Measurements from ENCODE around the gene DGUOK. TPM values are rescaled to one million over a fixed set of nuclear protein-coding genes. Genes with fewer than 3 reads are reported as not detected.

Gene DGUOK
- total RNA-seq, 2 donors from 2014 or later: 55.0 to 56.3 TPM

- H3K27ac ChIP-seq: no peak overlapping the region
- no peak for TF ChIP-seq CTCF (IDR thresholded peaks at IDR 0.05)
- no peak for DNase-seq
- no peak overlapping the region for H3K9ac ChIP-seq (ENCODE audit: low read depth in 2 of 2, low read length in 2 of 2)
- no peaks in the 10 kb centered on the region for H3K9me3 ChIP-seq
- H3K4me3 ChIP-seq: no peak overlapping the region
- intact Hi-C loops (cut with DNase I): no loop called here
- H3K27me3 ChIP-seq: no peaks in the 10 kb centered on the region
- no peaks in the 10 kb centered on the region for H3K36me3 ChIP-seq
- H3K4me1 ChIP-seq: peaks cover 14% of the 10 kb centered on the region
Observed at GRCh38 chr2:73968357-73968937, 41.8 kb downstream of the DGUOK start.

- no peaks in the 10 kb centered on the region for H3K36me3 ChIP-seq
- no peaks in the 10 kb centered on the region for H3K9me3 ChIP-seq
- H3K9ac ChIP-seq (ENCODE audit: low read depth in 2 of 2, low read length in 2 of 2): no peak overlapping the region
- no peak for TF ChIP-seq CTCF (IDR thresholded peaks at IDR 0.05)
- H3K4me3 ChIP-seq: no peak overlapping the region
- peaks cover 14% of the 10 kb centered on the region for H3K4me1 ChIP-seq
- H3K27me3 ChIP-seq: no peaks in the 10 kb centered on the region
- no peak for DNase-seq
- no peak overlapping the region for H3K27ac ChIP-seq
- intact Hi-C loops (cut with DNase I): no loop called here
Observed at GRCh38 chr2:73969356-73969755, 42.7 kb downstream of the DGUOK start.

- TF ChIP-seq CTCF (IDR thresholded peaks at IDR 0.05): no peak
- H3K27ac ChIP-seq: no peak overlapping the region
- no peaks in the 10 kb centered on the region for H3K27me3 ChIP-seq
- no peaks in the 10 kb centered on the region for H3K9me3 ChIP-seq
- H3K4me1 ChIP-seq: peaks cover 14% of the 10 kb centered on the region
- no peak overlapping the region for H3K4me3 ChIP-seq
- intact Hi-C loops (cut with DNase I): no loop called here
- H3K36me3 ChIP-seq: no peaks in the 10 kb centered on the region
- H3K9ac ChIP-seq (ENCODE audit: low read depth in 2 of 2, low read length in 2 of 2): no peak overlapping the region
- no peak for DNase-seq
Observed at GRCh38 chr2:73970141-73970803, 43.6 kb downstream of the DGUOK start.

- Histone ChIP-seq H3K9ac (ENCODE audit: low read depth in 2 of 2, low read length in 2 of 2) (peak overlapping the region in 1 of 2 donors; percentile 28), H3K4me3 (no peak overlapping the region), H3K9me3 (no peaks in the 10 kb centered on the region), H3K27me3 (no peaks in the 10 kb centered on the region), H3K36me3 (no peaks in the 10 kb centered on the region), H3K4me1 (peaks cover 14% of the 10 kb centered on the region), H3K27ac (no peak overlapping the region)
- intact Hi-C loops (cut with DNase I): no loop called here
- DNase-seq: peak; percentile 78
- TF ChIP-seq CTCF (IDR thresholded peaks at IDR 0.05): no peak
Observed at GRCh38 chr2:73970850-73971471, 44.3 kb downstream of the DGUOK start.

- no peaks in the 10 kb centered on the region for H3K36me3 ChIP-seq
Observed at GRCh38 chr2:73971722-73972121, 45.0 kb downstream of the DGUOK start.

More at GRCh38 chr2:73971722-73972121, 45.0 kb downstream of the DGUOK start:
- H3K27ac ChIP-seq: no peak overlapping the region
- H3K9ac ChIP-seq (ENCODE audit: low read depth in 2 of 2, low read length in 2 of 2): peak overlapping the region in 1 of 2 donors; percentile 52
- DNase-seq: no peak
- no peaks in the 10 kb centered on the region for H3K27me3 ChIP-seq
- H3K4me3 ChIP-seq: no peak overlapping the region
- intact Hi-C loops (cut with DNase I): no loop called here
- TF ChIP-seq CTCF (IDR thresholded peaks at IDR 0.05): no peak
- H3K4me1 ChIP-seq: peaks cover 14% of the 10 kb centered on the region
- H3K9me3 ChIP-seq: no peaks in the 10 kb centered on the region
